ENCODE results near the gene ALX4.

ALX4 gene

DNA sequence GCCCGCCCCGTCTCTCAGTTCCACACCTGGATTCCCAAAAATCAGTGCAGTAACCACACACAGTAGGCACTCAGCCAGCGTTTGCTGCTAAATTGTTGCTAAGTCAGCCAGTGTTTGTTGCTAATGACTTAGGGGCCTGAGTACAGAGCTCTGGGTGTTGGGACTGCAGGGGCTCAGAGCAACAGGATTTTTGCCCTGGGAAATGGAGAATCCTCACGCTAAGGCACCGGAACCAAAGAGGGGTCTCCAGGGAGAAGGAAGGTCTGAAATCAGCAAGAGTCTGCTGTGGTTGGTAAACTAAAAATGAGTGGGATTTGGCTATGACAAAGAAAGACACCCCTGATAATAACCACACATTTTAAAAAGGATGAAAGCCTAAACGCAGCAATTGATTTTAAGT, 22.7 kb upstream of the ALX4 start:
- DNase-seq (no peak), ATAC-seq (ENCODE audit: insufficient read depth, low read depth) (no peak)
- Histone ChIP-seq H3K4me3 (ENCODE audit: low read depth in 1 of 2, low read length in 2 of 2) (no peak overlapping the region), H3K4me1 (ENCODE audit: insufficient read depth, low read length) (no peaks in the 10 kb centered on the region), H3K27ac (ENCODE audit: low read length) (no peak overlapping the region), H3K79me2 (ENCODE audit: insufficient read depth, low read length) (no peaks in the 10 kb centered on the region), H3K4me2 (ENCODE audit: insufficient read depth, low read length) (no peak overlapping the region), H4K20me1 (ENCODE audit: insufficient read depth, low read length) (no peaks in the 10 kb centered on the region), H3K27me3 (ENCODE audit: insufficient read depth, low read length, poor library complexity) (peaks cover 20% of the 10 kb centered on the region), H3K9me3 (ENCODE audit: insufficient read depth, low read length, severe bottlenecking) (no peaks in the 10 kb centered on the region), H2AFZ (ENCODE audit: low read depth, low read length) (no peak overlapping the region), H3K36me3 (ENCODE audit: insufficient read depth, low read length) (no peaks in the 10 kb centered on the region), H3K9ac (ENCODE audit: low read depth, low read length) (no peak overlapping the region)
- TF ChIP-seq, protein P1, sequence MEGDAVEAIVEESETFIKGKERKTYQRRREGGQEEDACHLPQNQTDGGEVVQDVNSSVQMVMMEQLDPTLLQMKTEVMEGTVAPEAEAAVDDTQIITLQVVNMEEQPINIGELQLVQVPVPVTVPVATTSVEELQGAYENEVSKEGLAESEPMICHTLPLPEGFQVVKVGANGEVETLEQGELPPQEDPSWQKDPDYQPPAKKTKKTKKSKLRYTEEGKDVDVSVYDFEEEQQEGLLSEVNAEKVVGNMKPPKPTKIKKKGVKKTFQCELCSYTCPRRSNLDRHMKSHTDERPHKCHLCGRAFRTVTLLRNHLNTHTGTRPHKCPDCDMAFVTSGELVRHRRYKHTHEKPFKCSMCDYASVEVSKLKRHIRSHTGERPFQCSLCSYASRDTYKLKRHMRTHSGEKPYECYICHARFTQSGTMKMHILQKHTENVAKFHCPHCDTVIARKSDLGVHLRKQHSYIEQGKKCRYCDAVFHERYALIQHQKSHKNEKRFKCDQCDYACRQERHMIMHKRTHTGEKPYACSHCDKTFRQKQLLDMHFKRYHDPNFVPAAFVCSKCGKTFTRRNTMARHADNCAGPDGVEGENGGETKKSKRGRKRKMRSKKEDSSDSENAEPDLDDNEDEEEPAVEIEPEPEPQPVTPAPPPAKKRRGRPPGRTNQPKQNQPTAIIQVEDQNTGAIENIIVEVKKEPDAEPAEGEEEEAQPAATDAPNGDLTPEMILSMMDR (IDR thresholded peaks at IDR 0.05; ENCODE audit: borderline replicate concordance, extremely low read depth, low read length, poor library complexity, severe bottlenecking) = no peak
- TF ChIP-seq EZH2 (IDR thresholded peaks at IDR 0.05; ENCODE audit: borderline replicate concordance, low read depth, low read length, severe bottlenecking) = no peak

DNA sequence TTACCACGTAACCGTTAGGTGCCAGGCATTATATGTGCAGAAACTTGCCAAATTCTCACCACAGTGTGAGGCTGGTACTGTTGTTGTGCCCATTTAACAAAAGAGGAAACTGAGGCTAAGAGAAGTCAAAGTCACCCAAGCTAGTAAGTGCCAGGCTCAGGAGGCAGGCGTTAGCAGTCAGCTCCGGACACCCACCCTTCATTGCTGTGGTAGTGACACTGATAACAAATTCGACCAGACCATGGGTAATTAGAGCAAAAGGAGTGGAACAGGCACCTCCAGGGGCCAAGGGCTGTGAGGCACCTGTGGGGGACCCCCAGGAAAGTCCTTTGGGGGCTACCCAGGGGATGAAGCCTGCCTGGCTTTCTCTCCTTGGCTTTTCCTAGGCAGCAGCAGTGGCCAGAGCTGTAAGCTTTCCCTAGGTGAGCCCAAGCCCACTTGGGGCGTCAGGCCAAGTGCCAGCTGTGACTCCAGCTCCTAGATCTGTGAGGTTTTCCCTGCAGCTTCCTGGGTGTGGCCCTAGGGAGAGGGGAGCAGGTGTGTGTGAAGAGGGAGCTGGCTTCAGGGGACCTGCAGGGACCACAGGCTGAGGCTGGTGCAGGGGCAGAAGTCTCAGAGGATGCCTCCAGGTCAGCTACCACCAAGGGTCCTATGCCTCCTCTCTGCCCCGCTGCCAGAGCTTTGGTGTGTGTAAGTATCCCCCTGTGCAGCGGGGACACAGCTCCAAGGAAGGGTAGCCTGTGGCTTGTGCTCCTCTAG, 19.7 kb upstream of the ALX4 start:
- Histone ChIP-seq H4K20me1 (ENCODE audit: insufficient read depth, low read length) (no peaks in the 10 kb centered on the region; the same call in 1 of the 2 replicates), H3K9me3 (ENCODE audit: insufficient read depth, low read length, severe bottlenecking) (no peaks in the 10 kb centered on the region), H3K4me1 (ENCODE audit: insufficient read depth, low read length) (no peaks in the 10 kb centered on the region), H3K4me2 (ENCODE audit: insufficient read depth, low read length) (no peak overlapping the region), H3K4me3 (ENCODE audit: low read depth in 1 of 2, low read length in 2 of 2) (no peak overlapping the region), H3K27me3 (ENCODE audit: insufficient read depth, low read length, poor library complexity) (peaks cover 25% of the 10 kb centered on the region), H2AFZ (ENCODE audit: low read depth, low read length) (no peak overlapping the region), H3K27ac (ENCODE audit: low read length) (no peak overlapping the region), H3K36me3 (ENCODE audit: insufficient read depth, low read length) (no peaks in the 10 kb centered on the region), H3K79me2 (ENCODE audit: insufficient read depth, low read length) (no peaks in the 10 kb centered on the region), H3K9ac (ENCODE audit: low read depth, low read length) (no peak overlapping the region)
- ATAC-seq (ENCODE audit: insufficient read depth, low read depth) (no peak), DNase-seq (no peak)
- no peak for TF ChIP-seq EZH2 (IDR thresholded peaks at IDR 0.05; ENCODE audit: borderline replicate concordance, low read depth, low read length, severe bottlenecking)
- TF ChIP-seq, protein P1 (IDR thresholded peaks at IDR 0.05; ENCODE audit: borderline replicate concordance, extremely low read depth, low read length, poor library complexity, severe bottlenecking) = no peak

DNA sequence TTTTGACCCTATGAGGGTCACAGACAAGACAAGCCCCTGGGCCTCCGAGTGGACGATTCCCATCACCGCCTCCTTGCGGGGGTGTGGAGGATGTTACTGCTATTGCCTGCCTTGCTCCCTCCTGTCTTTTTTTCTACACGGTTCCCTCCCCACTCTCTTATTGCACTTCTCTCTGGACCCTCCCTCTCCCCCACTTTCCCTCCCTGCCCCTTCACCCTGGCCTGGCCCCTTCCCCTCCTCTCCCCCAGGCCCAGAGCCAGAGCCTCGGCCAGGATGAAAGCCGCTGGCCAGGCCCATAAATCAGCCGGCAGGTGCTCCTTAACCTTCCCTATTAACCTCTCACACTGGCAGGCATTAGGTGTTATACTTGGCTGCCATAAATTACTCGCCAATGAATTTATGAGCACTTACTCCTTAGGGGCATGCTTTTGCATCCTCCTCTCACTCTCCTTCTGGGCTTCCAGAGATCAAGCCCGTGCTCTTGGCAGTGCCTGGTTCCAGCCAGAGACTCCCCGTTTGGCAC, 18.3 kb upstream of the ALX4 start:
- Histone ChIP-seq H3K79me2 (ENCODE audit: insufficient read depth, low read length) (no peaks in the 10 kb centered on the region), H3K9ac (ENCODE audit: low read depth, low read length) (no peak overlapping the region), H3K4me3 (ENCODE audit: low read depth in 1 of 2, low read length in 2 of 2) (no peak overlapping the region), H3K4me2 (ENCODE audit: insufficient read depth, low read length) (no peak overlapping the region), H3K27ac (ENCODE audit: low read length) (no peak overlapping the region), H3K4me1 (ENCODE audit: insufficient read depth, low read length) (no peaks in the 10 kb centered on the region), H4K20me1 (ENCODE audit: insufficient read depth, low read length) (no peaks in the 10 kb centered on the region; the same call in 1 of the 2 replicates), H2AFZ (ENCODE audit: low read depth, low read length) (no peak overlapping the region), H3K27me3 (ENCODE audit: insufficient read depth, low read length, poor library complexity) (peaks cover 19% of the 10 kb centered on the region), H3K36me3 (ENCODE audit: insufficient read depth, low read length) (no peaks in the 10 kb centered on the region), H3K9me3 (ENCODE audit: insufficient read depth, low read length, severe bottlenecking) (no peaks in the 10 kb centered on the region)
- TF ChIP-seq EZH2 (IDR thresholded peaks at IDR 0.05; ENCODE audit: borderline replicate concordance, low read depth, low read length, severe bottlenecking) = no peak
- TF ChIP-seq, protein P1 (IDR thresholded peaks at IDR 0.05; ENCODE audit: borderline replicate concordance, extremely low read depth, low read length, poor library complexity, severe bottlenecking) = no peak
- DNase-seq (no peak), ATAC-seq (ENCODE audit: insufficient read depth, low read depth) (no peak)

All from DND-41 (cell line).